ENCODE data around the gene RAB21. TPM values are rescaled to one million over a fixed set of nuclear protein-coding genes. Genes with fewer than 3 reads are reported as not detected.
A peak's percentile ranks its signal among the peaks of the same experiment; 100 is the strongest.

RAB21 gene
- total RNA-seq, 1 experiment from 2014 or later = 53.0 TPM

- Histone ChIP-seq H2BK20ac (ENCODE audit: low read depth, low read length, poor library complexity, severe bottlenecking) (no peak overlapping the region), H2AK5ac (ENCODE audit: insufficient read length, low read length) (peak overlapping the region; percentile 92), H4K5ac (ENCODE audit: insufficient read length, low read depth, low read length) (peak overlapping the region; percentile 96), H3K23ac (ENCODE audit: insufficient read length, low read depth, low read length) (peak overlapping the region; percentile 79), H2BK5ac (ENCODE audit: insufficient read length, low read length) (peak overlapping the region; percentile 93), H3K79me2 (ENCODE audit: insufficient read depth, low read length) (peaks cover 20% of the 10 kb centered on the region; the same call in 1 of the 2 replicates), H3K9me3 (ENCODE audit: control insufficient read depth, low read depth, low read length) (no peaks in the 10 kb centered on the region), H3K4ac (ENCODE audit: low read depth, low read length) (no peak overlapping the region), H4K20me1 (ENCODE audit: control insufficient read depth, insufficient read depth, insufficient read length) (no peaks in the 10 kb centered on the region), H2BK120ac (ENCODE audit: low read depth, low read length, poor library complexity, severe bottlenecking) (no peak overlapping the region), H3K9ac (ENCODE audit: extremely low read depth, insufficient read length, low read length) (peak overlapping the region; percentile 100), H3K4me1 (ENCODE audit: insufficient read depth, low read length) (no peaks in the 10 kb centered on the region), H3K4me2 (ENCODE audit: insufficient read depth, insufficient read length, low read length) (peak overlapping the region; percentile 99), H2AFZ (ENCODE audit: low read length) (no peak overlapping the region), H3K79me1 (ENCODE audit: insufficient read depth, low read depth, low read length, poor library complexity, severe bottlenecking) (no peaks in the 10 kb centered on the region), H3K27me3 (ENCODE audit: insufficient read depth, low read length) (no peaks in the 10 kb centered on the region), H3T11ph (ENCODE audit: low read length) (no peak overlapping the region), H3K27ac (ENCODE audit: insufficient read length, low read depth, low read length) (peak overlapping the region; percentile 76), H3K18ac (ENCODE audit: insufficient read length, low read depth, low read length) (peak overlapping the region; percentile 77), H4K8ac (replicated peaks; ENCODE audit: insufficient read length, low read depth, low read length) (peak overlapping the region; percentile 96), H2BK12ac (ENCODE audit: insufficient read length, low read depth, low read length) (peak overlapping the region; percentile 51), H4K91ac (ENCODE audit: insufficient read length, low read depth, low read length) (peak overlapping the region; percentile 36), H2BK15ac (ENCODE audit: low read depth, low read length) (no peak overlapping the region), H3K23me2 (ENCODE audit: insufficient read length, low read depth, low read length, poor library complexity, severe bottlenecking) (peaks cover 15% of the 10 kb centered on the region), H3K56ac (ENCODE audit: insufficient read length, low read depth, low read length) (peak overlapping the region; percentile 87), H3K14ac (ENCODE audit: insufficient read depth, low read length) (peak overlapping the region; percentile 58; the same call in 1 of the 2 replicates)
- TF ChIP-seq, protein P1, sequence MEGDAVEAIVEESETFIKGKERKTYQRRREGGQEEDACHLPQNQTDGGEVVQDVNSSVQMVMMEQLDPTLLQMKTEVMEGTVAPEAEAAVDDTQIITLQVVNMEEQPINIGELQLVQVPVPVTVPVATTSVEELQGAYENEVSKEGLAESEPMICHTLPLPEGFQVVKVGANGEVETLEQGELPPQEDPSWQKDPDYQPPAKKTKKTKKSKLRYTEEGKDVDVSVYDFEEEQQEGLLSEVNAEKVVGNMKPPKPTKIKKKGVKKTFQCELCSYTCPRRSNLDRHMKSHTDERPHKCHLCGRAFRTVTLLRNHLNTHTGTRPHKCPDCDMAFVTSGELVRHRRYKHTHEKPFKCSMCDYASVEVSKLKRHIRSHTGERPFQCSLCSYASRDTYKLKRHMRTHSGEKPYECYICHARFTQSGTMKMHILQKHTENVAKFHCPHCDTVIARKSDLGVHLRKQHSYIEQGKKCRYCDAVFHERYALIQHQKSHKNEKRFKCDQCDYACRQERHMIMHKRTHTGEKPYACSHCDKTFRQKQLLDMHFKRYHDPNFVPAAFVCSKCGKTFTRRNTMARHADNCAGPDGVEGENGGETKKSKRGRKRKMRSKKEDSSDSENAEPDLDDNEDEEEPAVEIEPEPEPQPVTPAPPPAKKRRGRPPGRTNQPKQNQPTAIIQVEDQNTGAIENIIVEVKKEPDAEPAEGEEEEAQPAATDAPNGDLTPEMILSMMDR (conservative IDR thresholded peaks at IDR 0.05) = no peak
- Mint-ChIP-seq H3K4me3 (peak overlapping the region; percentile 86 to 88), H3K36me3 (ENCODE audit: insufficient read depth in 1 of 3, low read depth in 3 of 3) (peaks cover 0 to 2% (median 0%) of the 10 kb centered on the region in 3 experiments; a peak in 1 of 7 replicates), H3K27ac (peak overlapping the region; percentile 96 to 99 (median 98)), H3K4me1 (peaks cover 12 to 16% of the 10 kb centered on the region in 2 experiments), H3K27me3 (ENCODE audit: low read depth) (peaks cover 17% of the 10 kb centered on the region), H3K9me3 (peaks cover 0 to 8% of the 10 kb centered on the region in 2 experiments; a peak in 1 of 5 replicates)
- WGBS (ENCODE audit: extremely low coverage, insufficient read length, low lambda C conversion rate) = no CpG with 5 or more reads among the region's 20 CpGs
- no peak for DNase-seq
Measured at GRCh38 chr12:71840231-71840847, 85.7 kb downstream of the RAB21 start.

Data from H9 (cell line).